B cell (primary cell): ENCODE measurements around the gene APOC1. TPM values are rescaled to one million over a fixed set of nuclear protein-coding genes. Genes with fewer than 3 reads are reported as not detected.
A peak's percentile ranks its signal among the peaks of the same experiment; 100 is the strongest.

Source experiments
- ATAC-seq: fragments of 200-7000 bp; cut with Tn5 transposase; one replicate; pipeline ENCODE4 v1.10.0; 2021; ENCODE audit warnings: low read depth, mild to moderate bottlenecking, moderate number of reproducible peaks, moderate library complexity
- CTCF ChIA-PET: fragments of 350-600 bp; sonication (Branson Sonifier 250); formaldehyde crosslinking; loops from one replicate; lab custom pipeline; 2021; ENCODE audit warnings: antibody characterized with exemption, inconsistent platforms; lab: Charles Lee
- POLR2A ChIA-PET: fragments of 350-600 bp; sonication (Branson Sonifier 250); formaldehyde crosslinking; loops from one replicate; lab custom pipeline; 2021; ENCODE audit warnings: antibody characterized with exemption; lab: Charles Lee
- DNase-seq: peaks from one replicate; pipeline ENCODE4 v3.0.0; 2013
- H2AFZ ChIP-seq: 2 replicates; pipeline ENCODE4 v1.6.1; 2012; ENCODE audit warnings: mild to moderate bottlenecking, low read depth, low read length; ENCODE audit not compliant: insufficient read depth, poor library complexity, severe bottlenecking
- H3K27ac ChIP-seq, 2 donors: 1 replicate in 1 of 2; 2 replicates in 1 of 2; pipeline ENCODE4 v1.5.1; 2012 to 2013; ENCODE audit warnings: low read length in 2 of 2, mild to moderate bottlenecking in 2 of 2, moderate library complexity in 1 of 2
- H3K27me3 ChIP-seq, 4 experiments: fragments of 200-600 bp in 1 of 4; sonication (generic) in 1 of 4; replicated peaks in 1 of 4; 1 replicate in 2 of 4; 2 replicates in 2 of 4; pipeline versions ENCODE4 v1.6.1 to v1.7.0; 2013 to 2016; ENCODE audit warnings: low read length in 3 of 4, mild to moderate bottlenecking in 2 of 4, mixed read lengths in 1 of 4, moderate library complexity in 1 of 4; ENCODE audit not compliant: insufficient read depth in 4 of 4, control insufficient read depth in 3 of 4; ENCODE audit errors: control extremely low read depth in 1 of 4
- H3K36me3 ChIP-seq, 2 experiments: replicated peaks in 1 of 2; 1 replicate in 1 of 2; 2 replicates in 1 of 2; pipeline versions ENCODE4 v1.6.1 to v1.7.1; 2013; ENCODE audit warnings: low read length in 1 of 2; ENCODE audit not compliant: insufficient read depth in 2 of 2, control insufficient read depth in 1 of 2; ENCODE audit errors: control extremely low read depth in 1 of 2, extremely low read depth in 1 of 2
- H3K4me1 ChIP-seq, 2 donors: fragments of 200-600 bp in 1 of 2; sonication (generic) in 1 of 2; 1 replicate in 1 of 2; 2 replicates in 1 of 2; pipeline versions ENCODE4 v1.5.1 to v1.6.1; 2013 to 2017; ENCODE audit warnings: low read length in 2 of 2; ENCODE audit not compliant: control insufficient read depth in 2 of 2, insufficient read depth in 2 of 2
- H3K4me2 ChIP-seq: replicated peaks from 2 replicates; pipeline ENCODE3; 2012; ENCODE audit warnings: mild to moderate bottlenecking, low read depth, low read length; ENCODE audit not compliant: poor library complexity, severe bottlenecking
- H3K4me3 ChIP-seq, 5 experiments: fragments of 200-600 bp in 1 of 5; sonication (generic) in 1 of 5; 1 replicate in 3 of 5; 2 replicates in 2 of 5; pipeline versions ENCODE4 v1.5.1 to v1.7.0; 2011 to 2016; ENCODE audit warnings: low read length in 4 of 5, mild to moderate bottlenecking in 4 of 5, low read depth in 2 of 5, control low read depth in 1 of 5, moderate library complexity in 1 of 5; ENCODE audit not compliant: insufficient read depth in 1 of 5; ENCODE audit errors: control extremely low read depth in 1 of 5, extremely low read depth in 1 of 5
- H3K79me2 ChIP-seq: fragments of 200-600 bp; sonication (generic); one replicate; pipeline ENCODE4 v1.6.0; 2016; ENCODE audit warnings: low read length; ENCODE audit not compliant: control insufficient read depth, insufficient read depth
- H3K9ac ChIP-seq: fragments of 200-600 bp; sonication (generic); 2 replicates; pipeline ENCODE4 v1.6.1; 2017; ENCODE audit warnings: mild to moderate bottlenecking, low read length, moderate library complexity
- H3K9me3 ChIP-seq, 3 donors: one replicate each; pipeline versions ENCODE4 v1.6.1 to v1.7.1; 2013; ENCODE audit warnings: low read length in 2 of 3; ENCODE audit not compliant: control insufficient read depth in 2 of 3, insufficient read depth in 1 of 3; ENCODE audit errors: control extremely low read depth in 1 of 3
- H4K20me1 ChIP-seq: 2 replicates; pipeline ENCODE4 v1.6.0; 2012; ENCODE audit warnings: mild to moderate bottlenecking, low read length; ENCODE audit not compliant: insufficient read depth, control insufficient read depth, poor library complexity, severe bottlenecking
- H3K27ac Mint-ChIP-seq: one replicate; pipeline ENCODE4 v1.8.0; 2021; ENCODE audit warnings: mixed read lengths
- H3K27me3 Mint-ChIP-seq: one replicate; pipeline ENCODE4 v1.8.0; 2021; ENCODE audit warnings: mixed read lengths
- H3K4me1 Mint-ChIP-seq: one replicate; pipeline ENCODE4 v1.8.0; 2021; ENCODE audit warnings: mixed read lengths
- H3K4me3 Mint-ChIP-seq: one replicate; pipeline ENCODE4 v1.8.0; 2021; ENCODE audit warnings: mixed read lengths
- H3K9me3 Mint-ChIP-seq: one replicate; pipeline ENCODE4 v1.8.0; 2022; ENCODE audit warnings: mixed read lengths; ENCODE audit not compliant: insufficient read depth
- EZH2 ChIP-seq: IDR thresholded peaks from 2 replicates; pipeline ENCODE4 v1.6.1; 2012; ENCODE audit warnings: borderline replicate concordance, low read depth, mild to moderate bottlenecking, moderate library complexity, low read length; ENCODE audit not compliant: insufficient read depth, poor library complexity, severe bottlenecking
- WGBS: methylation state at CpG from one replicate; pipeline ENCODE4 v1.1.5; 2013; ENCODE audit warnings: missing lambda C conversion rate; ENCODE audit not compliant: insufficient coverage; 5-methylcytosine and 5-hydroxymethylcytosine counted together
- intact Hi-C: fragments of 100-400 bp; cut with micrococcal nuclease; formaldehyde crosslinking; loops from one replicate; pipeline ENCODE4 v1.10.0; 2022
- polyA plus RNA-seq: library from polyadenylated mRNA; depleted of rRNA; stranded (reverse); fragments of >200 nt; gene quantifications from 2 replicates; pipeline ENCODE4 v1.2.3, GENCODE V29; 2012
- total RNA-seq, 2 donors: library from RNA; stranded (reverse); fragments of 120-200 nt in 1 of 2; gene quantifications; 1 replicate in 1 of 2; 2 replicates in 1 of 2; pipeline versions ENCODE4 v1.2.3 to v1.2.4, GENCODE V29; 2013 to 2022
- TF ChIP-seq, protein P1 (sequence below): fragments of 200-600 bp; IDR thresholded peaks from one replicate; pipeline ENCODE4 v1.8.0; 2022; ENCODE audit warnings: antibody characterized with exemption, mild to moderate bottlenecking

The APOC1 gene
- total and polyA plus RNA-seq, 2 donors (not counting 1 experiment from before 2014, with no cell fraction given), result not detected

DNA sequence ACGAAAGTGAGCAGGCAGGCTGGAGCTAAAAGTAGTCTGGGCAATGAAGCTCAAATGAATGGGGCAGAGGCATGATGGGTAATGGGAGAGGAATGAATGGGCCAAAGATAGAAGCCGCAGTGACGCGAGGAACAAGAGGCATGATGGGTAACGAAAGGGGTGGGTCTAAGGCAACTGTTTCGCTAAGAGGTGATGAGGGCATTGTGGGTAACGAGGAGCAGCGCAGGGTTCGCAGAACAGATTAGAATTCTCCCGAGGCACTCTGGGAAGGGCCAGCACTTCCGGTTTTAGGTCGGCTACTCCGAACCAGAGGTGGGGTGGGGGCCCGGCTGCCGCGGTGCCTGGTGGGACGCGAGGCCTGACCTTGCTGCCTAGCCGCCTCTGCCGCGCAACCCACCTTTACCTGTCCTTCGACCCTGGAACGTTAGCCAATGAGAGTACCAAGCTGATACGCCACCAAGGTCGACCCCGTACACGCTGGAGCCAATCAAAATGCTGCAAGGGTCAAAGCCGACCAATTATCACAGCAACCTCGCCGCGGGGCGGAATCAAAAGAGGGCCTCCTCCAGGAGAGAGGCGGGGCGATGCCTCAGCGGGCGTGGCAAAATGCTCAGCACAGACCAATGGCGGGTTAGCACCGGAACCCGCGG lies 23.9 kb upstream of the APOC1 start:
- ATAC-seq, result peak; percentile 78
- Mint-ChIP-seq H3K27me3 (no peaks in the 10 kb centered on the region), H3K4me1 (peaks cover 29% of the 10 kb centered on the region), H3K9me3 (no peaks in the 10 kb centered on the region), H3K27ac (peak overlapping the region; percentile 94), H3K4me3 (peak overlapping the region; percentile 92)
- peak; percentile 100 for DNase-seq
- Histone ChIP-seq H3K36me3 (peaks cover 0 to 30% of the 10 kb centered on the region in 2 experiments), H3K27me3 (no peaks in the 10 kb centered on the region), H3K9me3 (peaks cover 0 to 3% (median 0%) of the 10 kb centered on the region in 3 donors), H3K4me2 (peak overlapping the region; percentile 76), H2AFZ (peak overlapping the region; percentile 83), H4K20me1 (peaks cover 7% of the 10 kb centered on the region), H3K79me2 (peaks cover 19% of the 10 kb centered on the region), H3K4me3 (peak overlapping the region; percentile 65 to 90 (median 73)), H3K27ac (peak overlapping the region; percentile 87 to 98), H3K9ac (peak overlapping the region; percentile 74), H3K4me1 (peaks cover 16 to 21% of the 10 kb centered on the region in 2 donors)
- ChIA-PET POLR2A (interaction anchor here (0.6 to 1.4 kb wide), 7 partner anchors 65 to 1728 kb away, joined by 3 to 10 read pairs (median 5); partner anchors contain the start of genes CLASRP and CLPTM1), CTCF (interaction anchor here (0.5 to 1.4 kb wide), 8 partner anchors 25 to 299 kb away, joined by 3 to 10 read pairs (median 3); no protein-coding TSS in a partner anchor)
- TF ChIP-seq, protein P1, sequence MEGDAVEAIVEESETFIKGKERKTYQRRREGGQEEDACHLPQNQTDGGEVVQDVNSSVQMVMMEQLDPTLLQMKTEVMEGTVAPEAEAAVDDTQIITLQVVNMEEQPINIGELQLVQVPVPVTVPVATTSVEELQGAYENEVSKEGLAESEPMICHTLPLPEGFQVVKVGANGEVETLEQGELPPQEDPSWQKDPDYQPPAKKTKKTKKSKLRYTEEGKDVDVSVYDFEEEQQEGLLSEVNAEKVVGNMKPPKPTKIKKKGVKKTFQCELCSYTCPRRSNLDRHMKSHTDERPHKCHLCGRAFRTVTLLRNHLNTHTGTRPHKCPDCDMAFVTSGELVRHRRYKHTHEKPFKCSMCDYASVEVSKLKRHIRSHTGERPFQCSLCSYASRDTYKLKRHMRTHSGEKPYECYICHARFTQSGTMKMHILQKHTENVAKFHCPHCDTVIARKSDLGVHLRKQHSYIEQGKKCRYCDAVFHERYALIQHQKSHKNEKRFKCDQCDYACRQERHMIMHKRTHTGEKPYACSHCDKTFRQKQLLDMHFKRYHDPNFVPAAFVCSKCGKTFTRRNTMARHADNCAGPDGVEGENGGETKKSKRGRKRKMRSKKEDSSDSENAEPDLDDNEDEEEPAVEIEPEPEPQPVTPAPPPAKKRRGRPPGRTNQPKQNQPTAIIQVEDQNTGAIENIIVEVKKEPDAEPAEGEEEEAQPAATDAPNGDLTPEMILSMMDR, result no peak
- no peak for TF ChIP-seq EZH2
- intact Hi-C loops, result loop anchor here (1.0 to 2.0 kb wide), 11 partner anchors 25 to 802 kb away; partner anchors contain the start of genes BLOC1S3, CLPTM1, ERCC2 and GEMIN7
- 0% methylated on average over 40 of the region's 40 CpGs for WGBS
